Mesothelial cell of epicardium (in vitro differentiated cells): Measurements from ENCODE around the gene SLC7A6. TPM values are rescaled to one million over a fixed set of nuclear protein-coding genes. Genes with fewer than 3 reads are reported as not detected.

ENCODE experiments used
- DNase-seq, 2 experiments: peaks; one replicate each; pipeline ENCODE4 v3.0.0; 2021; ENCODE audit warnings: low spot score in 2 of 2; ENCODE audit not compliant: unreplicated experiment in 2 of 2
- H3K27ac Mint-ChIP-seq: 2 replicates; pipeline ENCODE4 v1.8.0; 2021; ENCODE audit warnings: mixed read lengths
- H3K27me3 Mint-ChIP-seq: 2 replicates; pipeline ENCODE4 v1.8.0; 2021; ENCODE audit warnings: low read depth, mixed read lengths
- H3K36me3 Mint-ChIP-seq: 2 replicates; pipeline ENCODE4 v1.8.0; 2021; ENCODE audit warnings: mixed read lengths
- H3K4me1 Mint-ChIP-seq: 2 replicates; pipeline ENCODE4 v1.8.0; 2021; ENCODE audit warnings: mixed read lengths
- H3K4me3 Mint-ChIP-seq: 2 replicates; pipeline ENCODE4 v1.8.0; 2021; ENCODE audit warnings: mild to moderate bottlenecking, moderate library complexity, mixed read lengths
- H3K9me3 Mint-ChIP-seq: 2 replicates; pipeline ENCODE4 v1.8.0; 2021; ENCODE audit warnings: mixed read lengths
- total RNA-seq: library from RNA; stranded (reverse); gene quantifications from 3 replicates; pipeline ENCODE4 v1.2.1, GENCODE V29; 2021
- TF ChIP-seq, protein P1 (sequence below): fragments of 200-600 bp; sonication (generic); IDR thresholded peaks from one replicate; pipeline ENCODE4 v1.5.0; 2021; ENCODE audit warnings: antibody characterized with exemption; ENCODE audit not compliant: unreplicated experiment

The SLC7A6 gene
- total RNA-seq, 1 donor from 2014 or later, result 73.2 TPM

DNA sequence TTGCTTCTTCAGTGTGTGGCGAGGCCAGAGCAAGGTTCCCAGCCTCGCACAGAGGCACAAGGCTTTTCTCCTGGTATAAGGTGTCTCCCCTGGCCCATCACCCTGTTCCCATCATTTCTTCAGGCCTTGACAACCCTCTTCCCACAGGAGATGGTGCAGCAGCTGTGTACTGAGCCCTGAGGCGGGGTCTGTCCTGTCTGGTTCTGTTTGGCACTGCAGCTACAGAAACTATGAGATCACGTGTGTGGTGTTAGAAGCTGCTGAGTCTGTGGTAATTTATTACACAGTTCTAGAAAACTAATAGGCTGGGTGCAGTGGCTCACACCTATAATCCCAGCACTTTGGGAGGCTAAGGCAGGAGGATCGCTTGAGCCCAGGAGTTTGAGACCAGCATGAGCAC is 11.9 kb upstream of the SLC7A6 start:
- H3K4me1 Mint-ChIP-seq, result peaks cover 1% of the 10 kb centered on the region
- H3K4me3 Mint-ChIP-seq, result no peak overlapping the region
- H3K9me3 Mint-ChIP-seq, result no peaks in the 10 kb centered on the region
- H3K27me3 Mint-ChIP-seq, result no peaks in the 10 kb centered on the region
- peaks cover 12% of the 10 kb centered on the region for H3K36me3 Mint-ChIP-seq
- no peak overlapping the region for H3K27ac Mint-ChIP-seq
- DNase-seq, result no peak
- TF ChIP-seq, protein P1, sequence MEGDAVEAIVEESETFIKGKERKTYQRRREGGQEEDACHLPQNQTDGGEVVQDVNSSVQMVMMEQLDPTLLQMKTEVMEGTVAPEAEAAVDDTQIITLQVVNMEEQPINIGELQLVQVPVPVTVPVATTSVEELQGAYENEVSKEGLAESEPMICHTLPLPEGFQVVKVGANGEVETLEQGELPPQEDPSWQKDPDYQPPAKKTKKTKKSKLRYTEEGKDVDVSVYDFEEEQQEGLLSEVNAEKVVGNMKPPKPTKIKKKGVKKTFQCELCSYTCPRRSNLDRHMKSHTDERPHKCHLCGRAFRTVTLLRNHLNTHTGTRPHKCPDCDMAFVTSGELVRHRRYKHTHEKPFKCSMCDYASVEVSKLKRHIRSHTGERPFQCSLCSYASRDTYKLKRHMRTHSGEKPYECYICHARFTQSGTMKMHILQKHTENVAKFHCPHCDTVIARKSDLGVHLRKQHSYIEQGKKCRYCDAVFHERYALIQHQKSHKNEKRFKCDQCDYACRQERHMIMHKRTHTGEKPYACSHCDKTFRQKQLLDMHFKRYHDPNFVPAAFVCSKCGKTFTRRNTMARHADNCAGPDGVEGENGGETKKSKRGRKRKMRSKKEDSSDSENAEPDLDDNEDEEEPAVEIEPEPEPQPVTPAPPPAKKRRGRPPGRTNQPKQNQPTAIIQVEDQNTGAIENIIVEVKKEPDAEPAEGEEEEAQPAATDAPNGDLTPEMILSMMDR, result no peak

DNA sequence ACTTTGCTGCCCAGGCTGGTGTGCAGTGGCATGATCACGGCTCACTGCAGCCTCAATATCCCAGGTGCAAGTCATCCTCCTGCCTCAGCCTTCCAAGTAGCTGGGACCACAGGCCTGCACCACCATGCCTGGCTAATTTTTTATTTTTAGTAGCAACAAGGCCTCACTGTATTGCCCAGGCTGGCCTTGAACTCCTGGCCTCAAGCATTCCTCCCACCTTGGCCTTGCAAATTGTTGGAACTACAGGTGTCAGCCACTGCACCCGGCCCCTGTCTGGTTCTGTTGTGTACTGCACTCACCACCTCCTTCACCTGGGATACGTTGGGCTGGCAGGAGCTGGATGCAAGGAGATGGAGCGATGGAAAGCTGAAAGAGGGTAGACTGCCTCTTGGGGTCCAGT is 10.6 kb upstream of the SLC7A6 start:
- Mint-ChIP-seq H3K9me3 (no peaks in the 10 kb centered on the region), H3K36me3 (peaks cover 12% of the 10 kb centered on the region), H3K27ac (no peak overlapping the region), H3K27me3 (no peaks in the 10 kb centered on the region), H3K4me3 (no peak overlapping the region), H3K4me1 (peaks cover 7% of the 10 kb centered on the region)
- TF ChIP-seq, protein P1, result no peak
- DNase-seq, result no peak

DNA sequence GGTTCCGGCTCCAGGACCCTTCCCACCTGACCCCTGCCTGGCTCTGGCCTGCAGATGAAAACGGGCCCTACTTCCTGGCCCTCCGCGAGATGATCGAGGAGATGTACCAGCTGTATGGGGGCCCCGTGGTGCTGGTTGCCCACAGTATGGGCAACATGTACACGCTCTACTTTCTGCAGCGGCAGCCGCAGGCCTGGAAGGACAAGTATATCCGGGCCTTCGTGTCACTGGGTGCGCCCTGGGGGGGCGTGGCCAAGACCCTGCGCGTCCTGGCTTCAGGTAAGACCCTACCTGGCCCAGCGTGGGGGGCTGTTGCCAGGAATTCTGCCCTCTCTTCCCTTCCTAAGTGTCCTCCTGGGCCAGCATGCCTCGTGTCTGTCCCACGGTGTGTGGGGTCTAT is 8.6 kb upstream of the SLC7A6 start:
- H3K36me3 Mint-ChIP-seq, result peaks cover 8% of the 10 kb centered on the region
- no peak for DNase-seq
- H3K27me3 Mint-ChIP-seq, result no peaks in the 10 kb centered on the region
- H3K4me1 Mint-ChIP-seq, result peaks cover 7% of the 10 kb centered on the region
- TF ChIP-seq, protein P1, result no peak
- no peak overlapping the region for H3K4me3 Mint-ChIP-seq
- H3K27ac Mint-ChIP-seq, result no peak overlapping the region
- H3K9me3 Mint-ChIP-seq, result no peaks in the 10 kb centered on the region

GRCh38 chr16:68257251-68257905 is 6.9 kb upstream of the SLC7A6 start:
- no peak overlapping the region for H3K4me3 Mint-ChIP-seq
- TF ChIP-seq, protein P1, result no peak
- H3K36me3 Mint-ChIP-seq, result peaks cover 2% of the 10 kb centered on the region
- DNase-seq, result no peak
- H3K9me3 Mint-ChIP-seq, result no peaks in the 10 kb centered on the region
- H3K4me1 Mint-ChIP-seq, result peaks cover 7% of the 10 kb centered on the region
- peak overlapping the region; percentile 43 for H3K27ac Mint-ChIP-seq
- H3K27me3 Mint-ChIP-seq, result no peaks in the 10 kb centered on the region

- Mint-ChIP-seq H3K36me3 (peaks cover 2% of the 10 kb centered on the region), H3K4me3 (no peak overlapping the region), H3K4me1 (peaks cover 7% of the 10 kb centered on the region), H3K27me3 (no peaks in the 10 kb centered on the region), H3K9me3 (no peaks in the 10 kb centered on the region), H3K27ac (peak overlapping the region; percentile 64)
- no peak for DNase-seq
- TF ChIP-seq, protein P1, result no peak
Observed at GRCh38 chr16:68257906-68258800, 6.2 kb upstream of the SLC7A6 start.
